HEK293 (cell line): ENCODE measurements around the gene PCBD1.

Experiments used
- CTCF ChIA-PET: fragments of 350-600 bp; formaldehyde crosslinking; extraction: SDS; loops from one replicate; lab custom pipeline; 2021; ENCODE audit warnings: antibody characterized with exemption; lab: Yijun Ruan, JAX
- POLR2A ChIA-PET: fragments of 300-600 bp; formaldehyde crosslinking; extraction: SDS; loops from one replicate; lab custom pipeline; 2020; ENCODE audit warnings: antibody characterized with exemption, inconsistent platforms; lab: Yijun Ruan, JAX
- H3K27ac ChIP-seq: fragments of 200-500 bp; sonication (Bioruptor generic); 2 replicates; pipeline ENCODE4 v1.5.1; 2014; ENCODE audit warnings: low read depth, low read length, control low read depth, inconsistent platforms; ENCODE audit errors: extremely low read depth
- H3K36me3 ChIP-seq, 2 experiments: fragments of 200-500 bp in 1 of 2; sonication (Bioruptor generic) in 1 of 2; 1 replicate in 1 of 2; 2 replicates in 1 of 2; pipeline ENCODE4 v1.5.1; 2014 to 2017; ENCODE audit warnings: inconsistent platforms in 2 of 2, low read length in 2 of 2; ENCODE audit not compliant: control insufficient read depth in 2 of 2, insufficient read depth in 1 of 2
- H3K4me1 ChIP-seq: fragments of 200-500 bp; sonication (Bioruptor generic); 2 replicates; pipeline ENCODE4 v1.5.1; 2014; ENCODE audit warnings: mild to moderate bottlenecking, low read length, inconsistent platforms; ENCODE audit not compliant: control insufficient read depth, insufficient read depth
- H3K4me3 ChIP-seq: 2 replicates; pipeline ENCODE4 v1.5.1; 2011; ENCODE audit warnings: low read depth, mild to moderate bottlenecking, control low read depth, low read length, moderate library complexity
- H3K9me3 ChIP-seq: fragments of 200-500 bp; sonication (Bioruptor generic); 2 replicates; pipeline ENCODE4 v1.5.1; 2014; ENCODE audit warnings: low read depth, low read length, inconsistent platforms; ENCODE audit not compliant: control insufficient read depth, insufficient read depth
- CTCF ChIP-seq: fragments of 450-650 bp; formaldehyde crosslinking; IDR thresholded peaks from 2 replicates; pipeline ENCODE4 v1.5.1; 2016; ENCODE audit warnings: missing biosample characterization, missing genetic modification characterization
- GLIS1 ChIP-seq: fragments of 450-650 bp; formaldehyde crosslinking; IDR thresholded peaks from 2 replicates; pipeline ENCODE4 v1.5.1; 2016; ENCODE audit warnings: missing biosample characterization, missing genetic modification characterization
- GLIS2 ChIP-seq: fragments of 450-650 bp; formaldehyde crosslinking; IDR thresholded peaks from 2 replicates; pipeline ENCODE4 v1.5.1; 2016; ENCODE audit warnings: missing biosample characterization, missing genetic modification characterization
- IKZF3 ChIP-seq: fragments of 450-650 bp; IDR thresholded peaks from 2 replicates; pipeline ENCODE4 v1.5.0; 2018; ENCODE audit warnings: missing biosample characterization, mild to moderate bottlenecking, missing genetic modification characterization, moderate library complexity
- PATZ1 ChIP-seq: fragments of 450-650 bp; formaldehyde crosslinking; IDR thresholded peaks from 2 replicates; pipeline ENCODE4 v1.5.1; 2016; ENCODE audit warnings: missing biosample characterization, missing genetic modification characterization
- SP7 ChIP-seq: fragments of 450-650 bp; formaldehyde crosslinking; IDR thresholded peaks from 2 replicates; pipeline ENCODE4 v1.5.1; 2016; ENCODE audit warnings: missing biosample characterization, missing genetic modification characterization
- ZBTB10 ChIP-seq: fragments of 450-650 bp; formaldehyde crosslinking; IDR thresholded peaks from 2 replicates; pipeline ENCODE4 v1.5.1; 2016; ENCODE audit warnings: missing biosample characterization, missing genetic modification characterization
- ZBTB17 ChIP-seq: fragments of 450-650 bp; formaldehyde crosslinking; IDR thresholded peaks from 2 replicates; pipeline ENCODE4 v1.5.1; 2016; ENCODE audit warnings: missing biosample characterization, missing genetic modification characterization
- ZBTB8A ChIP-seq: fragments of 450-650 bp; formaldehyde crosslinking; IDR thresholded peaks from 2 replicates; pipeline ENCODE4 v1.5.1; 2016; ENCODE audit warnings: missing biosample characterization, missing genetic modification characterization
- ZFP69B ChIP-seq: fragments of 450-650 bp; formaldehyde crosslinking; IDR thresholded peaks from 2 replicates; pipeline ENCODE4 v1.5.1; 2016; ENCODE audit warnings: missing biosample characterization, missing genetic modification characterization
- ZIC2 ChIP-seq: fragments of 450-650 bp; formaldehyde crosslinking; IDR thresholded peaks from 2 replicates; pipeline ENCODE4 v1.5.1; 2016; ENCODE audit warnings: missing biosample characterization, missing genetic modification characterization
- ZNF155 ChIP-seq: fragments of 450-650 bp; formaldehyde crosslinking; IDR thresholded peaks from 2 replicates; pipeline ENCODE4 v1.5.1; 2016; ENCODE audit warnings: missing biosample characterization, missing genetic modification characterization
- ZNF2 ChIP-seq: fragments of 450-650 bp; formaldehyde crosslinking; IDR thresholded peaks from 2 replicates; pipeline ENCODE4 v1.5.1; 2016; ENCODE audit warnings: missing biosample characterization, missing genetic modification characterization
- ZNF248 ChIP-seq: fragments of 450-650 bp; formaldehyde crosslinking; IDR thresholded peaks from 2 replicates; pipeline ENCODE4 v1.5.1; 2017; ENCODE audit warnings: missing biosample characterization, missing genetic modification characterization
- ZNF530 ChIP-seq: fragments of 450-650 bp; formaldehyde crosslinking; IDR thresholded peaks from 2 replicates; pipeline ENCODE4 v1.5.1; 2016; ENCODE audit warnings: low read depth, missing biosample characterization, missing genetic modification characterization
- ZNF600 ChIP-seq: fragments of 450-650 bp; formaldehyde crosslinking; IDR thresholded peaks from 2 replicates; pipeline ENCODE4 v1.5.1; 2016; ENCODE audit warnings: missing biosample characterization, missing genetic modification characterization
- ZNF654 ChIP-seq: fragments of 450-650 bp; formaldehyde crosslinking; IDR thresholded peaks from 2 replicates; pipeline ENCODE4 v1.5.1; 2016; ENCODE audit warnings: low read depth, missing biosample characterization, missing genetic modification characterization
- ZNF692 ChIP-seq: fragments of 450-650 bp; formaldehyde crosslinking; IDR thresholded peaks from 2 replicates; pipeline ENCODE4 v1.5.1; 2016; ENCODE audit warnings: missing biosample characterization, missing genetic modification characterization
- TF ChIP-seq, protein P1 (sequence below): fragments of 450-650 bp; formaldehyde crosslinking; IDR thresholded peaks from 2 replicates; pipeline ENCODE4 v1.5.1; 2016; ENCODE audit warnings: missing biosample characterization, missing genetic modification characterization
- TF ChIP-seq, protein P2 (sequence below): fragments of 450-650 bp; formaldehyde crosslinking; IDR thresholded peaks from 2 replicates; pipeline ENCODE4 v1.5.1; 2017; ENCODE audit warnings: missing biosample characterization, missing genetic modification characterization

Gene PCBD1

GRCh38 chr10:70903262-70903921 is 15.0 kb upstream of the PCBD1 start:
- CTCF ChIA-PET: interaction anchor here (0.5 to 5.2 kb wide), 50 partner anchors 11 to 642 kb away, joined by 3 to 64 read pairs (median 4); partner anchors contain the start of gene PCBD1
- TF ChIP-seq ZFP69B (no peak), IKZF3 (peak; percentile 66), ZNF248 (tag by site-specific recombination) (no peak), GLIS1 (tag by site-specific recombination) (peak; percentile 47), PATZ1 (tag by site-specific recombination) (peak; percentile 70), GLIS2 (0 out of 2 replicates have a peak, but pooled peaks have one; percentile 26), ZBTB10 (tag by site-specific recombination) (peak; percentile 34; the same call in 1 of the 2 replicates), ZIC2 (tag by site-specific recombination) (0 out of 2 replicates have a peak, but pooled peaks have one; percentile 14), ZNF2 (tag by site-specific recombination) (0 out of 2 replicates have a peak, but pooled peaks have one; percentile 30), ZNF654 (tag by site-specific recombination) (peak; percentile 90), ZNF155 (tag by site-specific recombination) (no peak), ZNF692 (tag by site-specific recombination) (0 out of 2 replicates have a peak, but pooled peaks have one; percentile 33), ZBTB8A (tag by site-specific recombination) (no peak), ZNF600 (no peak), ZBTB17 (peak; percentile 38; the same call in 1 of the 2 replicates), SP7 (tag by site-specific recombination) (peak; percentile 41; the same call in 1 of the 2 replicates), ZNF530 (tag by site-specific recombination) (no peak), CTCF (tag by site-specific recombination) (peak; percentile 83)
- TF ChIP-seq, protein P1, sequence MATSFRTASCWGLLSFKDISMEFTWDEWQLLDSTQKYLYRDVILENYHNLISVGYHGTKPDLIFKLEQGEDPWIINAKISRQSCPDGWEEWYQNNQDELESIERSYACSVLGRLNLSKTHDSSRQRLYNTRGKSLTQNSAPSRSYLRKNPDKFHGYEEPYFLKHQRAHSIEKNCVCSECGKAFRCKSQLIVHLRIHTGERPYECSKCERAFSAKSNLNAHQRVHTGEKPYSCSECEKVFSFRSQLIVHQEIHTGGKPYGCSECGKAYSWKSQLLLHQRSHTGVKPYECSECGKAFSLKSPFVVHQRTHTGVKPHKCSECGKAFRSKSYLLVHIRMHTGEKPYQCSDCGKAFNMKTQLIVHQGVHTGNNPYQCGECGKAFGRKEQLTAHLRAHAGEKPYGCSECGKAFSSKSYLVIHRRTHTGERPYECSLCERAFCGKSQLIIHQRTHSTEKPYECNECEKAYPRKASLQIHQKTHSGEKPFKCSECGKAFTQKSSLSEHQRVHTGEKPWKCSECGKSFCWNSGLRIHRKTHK (tag by site-specific recombination): no peak
- TF ChIP-seq, protein P2, sequence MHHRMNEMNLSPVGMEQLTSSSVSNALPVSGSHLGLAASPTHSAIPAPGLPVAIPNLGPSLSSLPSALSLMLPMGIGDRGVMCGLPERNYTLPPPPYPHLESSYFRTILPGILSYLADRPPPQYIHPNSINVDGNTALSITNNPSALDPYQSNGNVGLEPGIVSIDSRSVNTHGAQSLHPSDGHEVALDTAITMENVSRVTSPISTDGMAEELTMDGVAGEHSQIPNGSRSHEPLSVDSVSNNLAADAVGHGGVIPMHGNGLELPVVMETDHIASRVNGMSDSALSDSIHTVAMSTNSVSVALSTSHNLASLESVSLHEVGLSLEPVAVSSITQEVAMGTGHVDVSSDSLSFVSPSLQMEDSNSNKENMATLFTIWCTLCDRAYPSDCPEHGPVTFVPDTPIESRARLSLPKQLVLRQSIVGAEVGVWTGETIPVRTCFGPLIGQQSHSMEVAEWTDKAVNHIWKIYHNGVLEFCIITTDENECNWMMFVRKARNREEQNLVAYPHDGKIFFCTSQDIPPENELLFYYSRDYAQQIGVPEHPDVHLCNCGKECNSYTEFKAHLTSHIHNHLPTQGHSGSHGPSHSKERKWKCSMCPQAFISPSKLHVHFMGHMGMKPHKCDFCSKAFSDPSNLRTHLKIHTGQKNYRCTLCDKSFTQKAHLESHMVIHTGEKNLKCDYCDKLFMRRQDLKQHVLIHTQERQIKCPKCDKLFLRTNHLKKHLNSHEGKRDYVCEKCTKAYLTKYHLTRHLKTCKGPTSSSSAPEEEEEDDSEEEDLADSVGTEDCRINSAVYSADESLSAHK: peak; percentile 51; the same call in 1 of the 2 replicates
- TF ChIP-seq, all 188 proteins: peak for 13
- H3K27ac ChIP-seq: no peak overlapping the region
- H3K9me3 ChIP-seq: no peaks in the 10 kb centered on the region
- no peaks in the 10 kb centered on the region for H3K4me1 ChIP-seq
- H3K36me3 ChIP-seq: no peaks in the 10 kb centered on the region
- no peak overlapping the region for H3K4me3 ChIP-seq
- POLR2A ChIA-PET: interaction anchor here (1.3 kb wide), 1 partner anchor 16 kb away, joined by 3 read pairs; no protein-coding TSS in a partner anchor
